HEK293T (cell line): Measurements from ENCODE around the gene CD36.

Source experiments
- BHLHE40 ChIP-seq: fragments of 450-650 bp; IDR thresholded peaks from 2 replicates; pipeline ENCODE4 v1.6.1; 2016; ENCODE audit warnings: mild to moderate bottlenecking, moderate library complexity, borderline replicate concordance
- FOXM1 ChIP-seq: fragments of 450-650 bp; IDR thresholded peaks from 2 replicates; pipeline ENCODE4 v1.6.1; 2017; ENCODE audit warnings: mild to moderate bottlenecking, borderline replicate concordance
- SP1 ChIP-seq: fragments of 450-650 bp; IDR thresholded peaks from 2 replicates; pipeline ENCODE4 v1.6.1; 2017

GRCh38 chr7:80682744-80683143, 44.3 kb downstream of the CD36 start:
- TF ChIP-seq BHLHE40 (no peak), FOXM1 (no peak), SP1 (no peak)
